SK-N-SH (cell line): ENCODE results near the gene ASB5.

ENCODE experiments used
- CTCF ChIP-seq: fragments of 200-600 bp; sonication (generic); IDR thresholded peaks from 2 replicates; pipeline ENCODE4 v1.6.1; 2017; ENCODE audit warnings: antibody characterized with exemption, mild to moderate bottlenecking, moderate library complexity
- FOXM1 ChIP-seq: IDR thresholded peaks from 2 replicates; pipeline ENCODE4 v1.4.0; 2012; ENCODE audit warnings: low read depth, mild to moderate bottlenecking
- RAD21 ChIP-seq: IDR thresholded peaks from 2 replicates; pipeline ENCODE4 v1.6.1; 2012; ENCODE audit warnings: mild to moderate bottlenecking, low read length
- SIN3A ChIP-seq: IDR thresholded peaks from 2 replicates; pipeline ENCODE4 v1.6.1; 2012; ENCODE audit warnings: low read depth, mild to moderate bottlenecking, low read length, moderate library complexity, borderline replicate concordance
- USF1 ChIP-seq: IDR thresholded peaks from 2 replicates; pipeline ENCODE4 v1.4.0; 2012; ENCODE audit warnings: low read depth, borderline replicate concordance

GRCh38 chr4:176273736-176274135 is 4.7 kb upstream of the ASB5 start:
- TF ChIP-seq RAD21 (no peak), SIN3A (no peak), CTCF (no peak), FOXM1 (no peak), USF1 (no peak)
